DOHH2 (cell line): ENCODE data around the gene SALL3.

Experiments used
- CTCF ChIP-seq: fragments of 200-600 bp; sonication (generic); IDR thresholded peaks from one replicate; pipeline ENCODE4 v1.5.1; 2014; ENCODE audit warnings: antibody characterized with exemption, mild to moderate bottlenecking, low read depth, low read length; ENCODE audit not compliant: poor library complexity, severe bottlenecking
- EZH2phosphoT487 ChIP-seq: fragments of 200-600 bp; sonication (generic); IDR thresholded peaks from 2 replicates; pipeline ENCODE4 v1.6.1; 2017; ENCODE audit warnings: borderline replicate concordance, mild to moderate bottlenecking, antibody characterized with exemption, low read length, moderate library complexity, mixed read lengths

GRCh38 chr18:78977637-78978348 lies 1.8 kb upstream of the SALL3 start:
- TF ChIP-seq CTCF (no peak), EZH2phosphoT487 (no peak)
